Smooth muscle cell (in vitro differentiated cells): ENCODE measurements around the gene MPC1. TPM values are rescaled to one million over a fixed set of nuclear protein-coding genes. Genes with fewer than 3 reads are reported as not detected.
"Not testable (repeated sequence)": the region's sequence is repeated elsewhere in the genome, so short reads cannot be mapped to it uniquely, and the experiment has no call there.

Experiments used
- DNase-seq: peaks from one replicate; lab custom pipeline; 2025; ENCODE audit not compliant: unreplicated experiment; lab: John Stamatoyannopoulos, UW
- H2AFZ ChIP-seq: fragments of 200-600 bp; sonication (generic); 2 replicates; pipeline ENCODE4 v1.6.0; 2016; ENCODE audit warnings: antibody characterized with exemption, low read depth, mild to moderate bottlenecking
- H3F3A ChIP-seq: fragments of 200-600 bp; sonication (generic); 2 replicates; pipeline ENCODE4 v1.6.0; 2017; ENCODE audit warnings: antibody characterized with exemption, low read depth
- H3K27ac ChIP-seq: fragments of 200-600 bp; sonication (generic); 2 replicates; pipeline ENCODE4 v1.5.1; 2016; ENCODE audit warnings: low read depth, mild to moderate bottlenecking
- H3K27me3 ChIP-seq: fragments of 200-600 bp; sonication (generic); 2 replicates; pipeline ENCODE4 v1.6.1; 2016; ENCODE audit warnings: low read depth, mild to moderate bottlenecking
- H3K36me3 ChIP-seq: fragments of 200-600 bp; sonication (generic); 2 replicates; pipeline ENCODE4 v1.5.1; 2016; ENCODE audit warnings: low read depth
- H3K4me1 ChIP-seq: fragments of 200-600 bp; sonication (generic); 2 replicates; pipeline ENCODE4 v1.5.1; 2016; ENCODE audit warnings: low read depth
- H3K4me2 ChIP-seq: fragments of 200-600 bp; sonication (generic); 2 replicates; pipeline ENCODE4 v1.6.0; 2016; ENCODE audit warnings: mild to moderate bottlenecking
- H3K4me3 ChIP-seq: fragments of 200-600 bp; sonication (generic); 2 replicates; pipeline ENCODE4 v1.5.1; 2016; ENCODE audit warnings: mild to moderate bottlenecking
- H3K79me2 ChIP-seq: fragments of 200-600 bp; sonication (generic); 2 replicates; pipeline ENCODE4 v1.6.0; 2016; ENCODE audit warnings: low read depth, mild to moderate bottlenecking
- H3K9ac ChIP-seq: fragments of 200-600 bp; sonication (generic); 2 replicates; pipeline ENCODE4 v1.6.0; 2016; ENCODE audit warnings: low read depth
- H3K9me3 ChIP-seq: fragments of 200-600 bp; sonication (generic); replicated peaks from 2 replicates; pipeline ENCODE4 v1.5.1; 2016; ENCODE audit warnings: low read depth
- H4K20me1 ChIP-seq: fragments of 200-600 bp; sonication (generic); 2 replicates; pipeline ENCODE4 v1.6.0; 2016; ENCODE audit warnings: low read depth
- CTCF ChIP-seq: fragments of 200-600 bp; sonication (generic); IDR thresholded peaks from 2 replicates; pipeline ENCODE4 v1.5.1; 2017; ENCODE audit warnings: borderline replicate concordance, mild to moderate bottlenecking, antibody characterized with exemption; ENCODE audit not compliant: insufficient read depth, poor library complexity, severe bottlenecking
- WGBS: methylation state at CpG from one replicate; pipeline ENCODE4 v1.1.7; 2016; ENCODE audit warnings: low lambda C conversion rate; 5-methylcytosine and 5-hydroxymethylcytosine counted together
- polyA plus RNA-seq: library from polyadenylated mRNA; unstranded; fragments of >200 nt; fragmentation: Nextera tagmentation; extraction: Ambion mirVana; gene quantifications from 2 replicates; pipeline ENCODE4 v1.2.1, GENCODE V29; 2016
- total RNA-seq: library from RNA; depleted of rRNA; stranded (reverse); fragments of >200 nt; gene quantifications from 2 replicates; pipeline ENCODE4 v1.2.3, GENCODE V29; 2014

MPC1 gene
- total and polyA plus RNA-seq, 2 experiments from 2014 or later = 49.0 to 57.4 TPM

DNA sequence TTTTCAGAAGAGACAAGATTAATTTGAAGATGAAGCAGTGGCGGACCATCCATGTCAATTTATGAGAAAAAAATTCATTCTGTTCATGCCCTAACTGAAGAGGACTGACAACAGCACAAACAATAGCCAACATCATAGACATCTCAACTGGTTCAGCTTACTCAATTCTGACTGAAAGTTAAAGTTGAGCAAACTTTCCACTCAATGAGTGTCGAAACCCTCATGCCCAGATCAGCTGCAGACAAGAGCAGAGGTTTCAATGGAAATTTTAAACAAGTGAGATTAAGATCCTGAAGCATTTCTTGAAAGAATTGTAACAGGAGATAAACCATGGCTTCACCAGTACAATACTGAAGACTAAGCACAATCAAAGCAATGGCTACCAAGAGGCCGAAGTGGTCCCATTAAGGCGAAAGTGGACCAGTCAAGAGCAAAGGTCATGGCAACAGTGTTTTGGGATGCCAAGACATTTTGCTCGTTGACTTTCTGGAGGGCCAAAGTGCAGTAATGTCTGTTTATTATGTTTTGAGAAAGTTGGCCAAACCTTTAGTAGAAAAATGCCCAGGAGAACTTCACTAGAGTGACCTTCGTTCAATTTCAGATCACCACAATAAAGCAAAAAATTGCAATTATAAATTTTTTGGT lies 34.3 kb downstream of the MPC1 start:
- Histone ChIP-seq H4K20me1 (no peaks in the 10 kb centered on the region), H3F3A (no peaks in the 10 kb centered on the region), H3K36me3 (no peaks in the 10 kb centered on the region), H3K27ac (no peak overlapping the region), H3K4me1 (peaks cover 3% of the 10 kb centered on the region), H3K9ac (no peak overlapping the region), H2AFZ (no peak overlapping the region), H3K4me2 (no peak overlapping the region), H3K27me3 (no peaks in the 10 kb centered on the region), H3K79me2 (no peaks in the 10 kb centered on the region), H3K9me3 (no peaks in the 10 kb centered on the region), H3K4me3 (no peak overlapping the region)
- DNase-seq = no peak
- TF ChIP-seq CTCF = no peak
- 93% methylated on average over 6 of the region's 6 CpGs for WGBS

DNA sequence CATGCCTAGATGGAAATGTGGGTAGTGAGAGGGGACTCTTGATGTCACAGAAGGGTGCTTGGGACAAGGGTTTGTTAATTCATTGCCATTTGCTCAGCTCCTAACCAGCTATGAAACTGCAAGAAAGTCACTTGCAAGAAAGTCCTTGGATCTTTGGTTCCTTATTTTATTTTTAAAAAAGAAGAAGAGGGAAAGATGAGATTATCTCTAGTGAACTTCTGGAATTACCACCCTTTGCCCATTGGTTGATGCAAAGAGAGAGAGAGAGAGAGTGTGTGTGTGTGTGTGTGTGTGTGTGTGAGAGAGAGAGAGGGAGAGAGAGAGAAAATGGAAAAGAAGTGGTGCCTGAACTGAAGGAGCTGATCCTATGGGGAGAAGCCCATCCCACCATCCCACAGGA lies 35.8 kb downstream of the MPC1 start:
- TF ChIP-seq CTCF = no peak

GRCh38 chr6:166346449-166346848 lies 36.3 kb downstream of the MPC1 start:
- Histone ChIP-seq H3K79me2 (peaks cover 10% of the 10 kb centered on the region), H3K27ac (no peak overlapping the region), H3K4me1 (peaks cover 12% of the 10 kb centered on the region), H3K36me3 (no peaks in the 10 kb centered on the region), H3K4me2 (no peak overlapping the region), H3K9ac (no peak overlapping the region), H3K4me3 (no peak overlapping the region), H3K9me3 (no peaks in the 10 kb centered on the region), H2AFZ (no peak overlapping the region), H3K27me3 (no peaks in the 10 kb centered on the region), H4K20me1 (no peaks in the 10 kb centered on the region), H3F3A (no peaks in the 10 kb centered on the region)
- no peak for TF ChIP-seq CTCF
- WGBS = 88% methylated on average over 3 of the region's 3 CpGs
- no peak for DNase-seq

More for the DNA sequence above, 35.8 kb downstream of the MPC1 start:
- DNase-seq = no peak
- no peak overlapping the region for H2AFZ ChIP-seq
- no peaks in the 10 kb centered on the region for H3F3A ChIP-seq
- peaks cover 9% of the 10 kb centered on the region for H3K4me1 ChIP-seq
- peaks cover 4% of the 10 kb centered on the region for H3K79me2 ChIP-seq
- no peak overlapping the region for H3K4me3 ChIP-seq
- no peak overlapping the region for H3K9ac ChIP-seq
- H3K27ac ChIP-seq = no peak overlapping the region
- no peak overlapping the region for H3K4me2 ChIP-seq
- H3K27me3 ChIP-seq = no peaks in the 10 kb centered on the region
- no peaks in the 10 kb centered on the region for H3K36me3 ChIP-seq
- H4K20me1 ChIP-seq = no peaks in the 10 kb centered on the region
- H3K9me3 ChIP-seq = no peaks in the 10 kb centered on the region

- not testable (repeated sequence) for H3K4me2 ChIP-seq, H3K27me3 ChIP-seq, H2AFZ ChIP-seq, H3K36me3 ChIP-seq, H3K27ac ChIP-seq, DNase-seq, H3K9ac ChIP-seq, H3K9me3 ChIP-seq, H3F3A ChIP-seq, H4K20me1 ChIP-seq, H3K4me3 ChIP-seq
- WGBS = 90% methylated on average over 9 of the region's 9 CpGs
- Histone ChIP-seq H3K4me1 (peaks cover 19% of the 10 kb centered on the region), H3K79me2 (peaks cover 17% of the 10 kb centered on the region)
Measured at GRCh38 chr6:166345672-166346071, 37.1 kb downstream of the MPC1 start.

GRCh38 chr6:166344921-166345320 lies 37.8 kb downstream of the MPC1 start:
- H3K36me3 ChIP-seq, H3F3A ChIP-seq, DNase-seq, H3K27me3 ChIP-seq, H2AFZ ChIP-seq, H3K4me3 ChIP-seq, H3K9me3 ChIP-seq, H3K9ac ChIP-seq, H4K20me1 ChIP-seq: not testable (repeated sequence)
- H3K4me1 ChIP-seq = peaks cover 20% of the 10 kb centered on the region
- H3K79me2 ChIP-seq = peaks cover 25% of the 10 kb centered on the region
- peak overlapping the region; percentile 90 for H3K27ac ChIP-seq
- 98% methylated on average over 2 of the region's 2 CpGs for WGBS
- peak overlapping the region; percentile 99 for H3K4me2 ChIP-seq
